HepG2 (cell line): ENCODE measurements around the gene NOMO2. TPM values are rescaled to one million over a fixed set of nuclear protein-coding genes. Genes with fewer than 3 reads are reported as not detected.
"Not testable (repeated sequence)": the region's sequence is repeated elsewhere in the genome, so short reads cannot be mapped to it uniquely, and the experiment has no call there.

ENCODE experiments used
- ATAC-seq: fragments of 200-7000 bp; cut with Tn5 transposase; 3 replicates; pipeline ENCODE4 v1.9.1; 2020; ENCODE audit warnings: mild to moderate bottlenecking, moderate library complexity
- BruUV-seq: library from RNA; stranded (reverse); fragments of 400-500 nt; replicated peaks from 2 replicates; lab custom pipeline; 2021; lab: Mats Ljungman, UMichigan
- CTCF ChIA-PET: fragments of 300-600 bp; formaldehyde crosslinking; extraction: SDS; loops from one replicate; lab custom pipeline; 2021; ENCODE audit warnings: low total read pairs, inconsistent platforms, low intra/inter-chr PET ratio; lab: Yijun Ruan, JAX
- POLR2A ChIA-PET: fragments of 350-600 bp; sonication (Branson Sonifier 250); formaldehyde crosslinking; loops from one replicate; lab custom pipeline; 2020; ENCODE audit warnings: antibody characterized with exemption, inconsistent platforms; lab: Yijun Ruan, JAX
- DNase-seq: peaks from one replicate; pipeline ENCODE4 v3.0.0-alpha.2; 2015; ENCODE audit warnings: low spot score
- FAIRE-seq: peaks from 3 replicates; lab custom pipeline; 2011; peaks lifted over from hg19 to GRCh38; lab: Jason Lieb, UNC
- H2AFZ ChIP-seq: one replicate; pipeline ENCODE4 v1.6.1; 2011; ENCODE audit warnings: low read length, inconsistent platforms
- H3K27ac ChIP-seq: fragments of 300-600 bp; 3 replicates; pipeline ENCODE4 v1.8.0; 2011; ENCODE audit warnings: mixed run types, mild to moderate bottlenecking, mixed read lengths, low read length, inconsistent platforms; ENCODE audit not compliant: insufficient read depth; ENCODE audit errors: extremely low read length
- H3K27me3 ChIP-seq, 2 experiments: fragments of 200-600 bp in 1 of 2; 2 replicates in 1 of 2; 3 replicates in 1 of 2; pipeline versions ENCODE4 v1.6.0 to v1.8.0; 2011; ENCODE audit warnings: low read length in 2 of 2, mild to moderate bottlenecking in 2 of 2, moderate library complexity in 2 of 2, inconsistent platforms in 1 of 2; ENCODE audit not compliant: insufficient read depth in 2 of 2, control insufficient read depth in 1 of 2
- H3K36me3 ChIP-seq, 2 experiments: fragments of 200-600 bp in 1 of 2; replicated peaks in 1 of 2; 2 replicates in 1 of 2; 3 replicates in 1 of 2; pipeline versions ENCODE4 v1.5.1 to v1.8.0; 2011; ENCODE audit warnings: low read length in 2 of 2, inconsistent platforms in 1 of 2; ENCODE audit not compliant: insufficient read depth in 2 of 2, control insufficient read depth in 1 of 2
- H3K4me1 ChIP-seq: 2 replicates; pipeline ENCODE4 v1.5.1; 2012; ENCODE audit warnings: low read length, inconsistent platforms; ENCODE audit not compliant: insufficient read depth
- H3K4me2 ChIP-seq: 2 replicates; pipeline ENCODE4 v1.6.0; 2011; ENCODE audit warnings: low read depth, low read length, inconsistent platforms
- H3K4me3 ChIP-seq, 3 experiments: fragments of 200-600 bp in 1 of 3; sonication (generic), shearing (Covaris generic) in 1 of 3; replicated peaks in 1 of 3; 2 replicates each; pipeline ENCODE4 v1.5.1; 2011 to 2016; ENCODE audit warnings: low read length in 3 of 3, inconsistent platforms in 2 of 3, low read depth in 2 of 3, mild to moderate bottlenecking in 2 of 3, control low read depth in 1 of 3, mixed read lengths in 1 of 3; ENCODE audit not compliant: insufficient read depth in 1 of 3
- H3K79me2 ChIP-seq: one replicate; pipeline ENCODE4 v1.6.1; 2011; ENCODE audit warnings: low read length, inconsistent platforms; ENCODE audit not compliant: insufficient read depth
- H3K9ac ChIP-seq: 2 replicates; pipeline ENCODE4 v1.6.0; 2011; ENCODE audit warnings: mild to moderate bottlenecking, low read depth, low read length, inconsistent platforms; ENCODE audit not compliant: insufficient read depth
- H3K9me3 ChIP-seq: 2 replicates; pipeline ENCODE4 v1.5.1; 2012; ENCODE audit warnings: mild to moderate bottlenecking, low read length
- H4K20me1 ChIP-seq: 2 replicates; pipeline ENCODE4 v1.6.0; 2011; ENCODE audit warnings: inconsistent platforms, mild to moderate bottlenecking, low read length, moderate library complexity; ENCODE audit not compliant: insufficient read depth
- GABPB1 ChIP-seq: IDR thresholded peaks from 2 replicates; pipeline ENCODE4 v1.6.1; 2016; ENCODE audit warnings: mild to moderate bottlenecking, missing genetic modification reagents, moderate library complexity, missing compliant biosample characterization
- PHF8 ChIP-seq: sonication (generic); formaldehyde crosslinking; IDR thresholded peaks from 2 replicates; pipeline ENCODE4 v1.5.0; 2020; ENCODE audit warnings: missing genetic modification reagents
- SAP130 ChIP-seq: IDR thresholded peaks from 2 replicates; pipeline ENCODE4 v1.6.1; 2016; ENCODE audit warnings: low read depth
- ZFY ChIP-seq: sonication (generic); formaldehyde crosslinking; IDR thresholded peaks from 2 replicates; pipeline ENCODE4 v1.4.0; 2020; ENCODE audit warnings: missing genetic modification reagents
- WGBS: methylation state at CpG from one replicate; pipeline ENCODE4 v1.1.6; 2017; ENCODE audit warnings: low lambda C conversion rate; 5-methylcytosine and 5-hydroxymethylcytosine counted together
- in situ Hi-C: cut with HindIII; loops from 2 replicates; pipeline ENCODE4 v1.10.0; 2017; ENCODE audit warnings: low pct_unique_long_range_greater_than_20kb; ENCODE audit not compliant: extremely low pct_ligation_motif_present
- intact Hi-C: fragments of 100-400 bp; cut with micrococcal nuclease; formaldehyde crosslinking; loops from one replicate; pipeline ENCODE4 v1.10.0; 2022; ENCODE audit not compliant: unreplicated experiment
- polyA plus RNA-seq, 8 experiments: library from polyadenylated mRNA; depleted of rRNA in 3 of 8; stranded (reverse) in 7 of 8; unstranded in 1 of 8; fragments of >200 nt; fragmentation: Illumina TruSeq in 4 of 8; extraction: Trizol in 4 of 8; gene quantifications; 2 replicates each; pipeline versions ENCODE4 v1.2.1 to v1.2.3, GENCODE V29; 2011 to 2016; ENCODE audit warnings: low read depth in 4 of 8, missing spikeins in 1 of 8, mixed read lengths in 1 of 8; ENCODE audit not compliant: insufficient read depth in 1 of 8
- total RNA-seq, 5 experiments: library from RNA; depleted of rRNA; stranded (reverse); fragments of >200 nt; fragmentation: Illumina TruSeq; extraction: Trizol; gene quantifications; 2 replicates each; pipeline ENCODE4 v1.2.3, GENCODE V29; 2016; ENCODE audit warnings: low read depth in 1 of 5
- TF ChIP-seq, protein P1 (sequence below): sonication (generic); formaldehyde crosslinking; IDR thresholded peaks from 2 replicates; pipeline ENCODE4 v1.4.0; 2020; ENCODE audit warnings: missing genetic modification reagents

The NOMO2 gene
- total and polyA plus RNA-seq, 2 of the 13 experiments (the other 11 are each of a cell fraction or from before 2014, with no cell fraction given) = 217 to 372 TPM

DNA sequence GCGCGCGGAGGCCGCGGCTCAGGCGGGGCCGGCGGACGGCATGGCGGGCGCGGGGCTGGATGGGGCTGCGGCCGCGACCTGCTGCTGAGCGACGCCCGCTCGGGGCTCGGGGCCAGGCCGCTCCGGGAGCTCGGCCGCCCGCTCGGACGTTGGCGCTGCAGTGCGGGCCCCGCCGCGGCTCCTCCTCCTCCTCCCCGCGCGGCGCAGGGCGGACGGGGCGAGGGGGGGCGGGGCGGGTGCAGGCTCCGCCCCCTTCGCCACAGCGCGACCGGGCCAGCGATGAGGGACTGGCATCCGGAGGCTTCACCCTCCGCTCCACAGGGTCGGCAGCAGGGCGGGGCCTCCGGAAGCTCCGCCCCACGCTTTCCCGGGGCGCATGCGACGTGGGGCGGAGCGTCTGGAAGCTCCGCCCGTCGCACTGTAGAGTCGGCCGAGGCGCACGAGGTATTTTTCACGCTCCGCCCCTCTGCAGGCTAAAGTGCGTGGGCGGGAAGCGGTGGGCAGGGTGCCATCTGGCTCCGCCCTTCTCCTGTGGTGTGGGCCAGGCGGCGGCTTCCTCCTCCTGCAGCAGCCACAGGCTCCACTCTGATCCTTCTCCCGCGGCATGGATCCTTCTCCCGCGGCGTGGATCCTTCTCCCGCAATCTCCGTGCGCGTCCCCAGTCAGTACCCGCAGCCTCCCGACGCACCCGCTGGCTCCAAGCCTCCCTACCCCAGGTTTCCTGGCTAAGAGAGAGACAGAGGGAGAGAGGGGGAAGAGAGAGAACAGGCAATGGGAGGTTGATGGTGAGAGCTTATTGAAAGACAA, 159.8 kb downstream of the NOMO2 start:
- in situ Hi-C loops, POLR2A ChIA-PET: not testable (repeated sequence)

DNA sequence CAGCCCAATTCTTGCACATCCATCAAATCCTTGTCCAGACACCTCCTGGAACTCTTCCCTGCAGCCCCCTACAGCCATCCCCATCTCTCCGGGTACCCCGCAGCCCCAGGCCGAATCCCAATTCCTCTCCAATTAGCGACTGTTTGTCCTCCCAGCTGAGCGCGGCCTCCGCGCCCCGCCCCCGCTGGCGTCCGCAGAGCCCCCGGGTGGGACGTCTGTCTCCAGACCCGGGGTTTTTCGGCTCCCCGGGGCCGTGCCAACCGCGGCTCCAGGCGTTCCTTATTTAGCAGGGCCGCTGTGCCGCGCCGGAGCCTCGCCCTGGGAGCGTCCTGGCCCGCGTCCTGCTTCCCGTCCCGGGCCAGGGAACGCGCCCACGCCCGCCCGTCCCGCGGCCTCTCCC, 160.7 kb downstream of the NOMO2 start:
- in situ Hi-C loops, H3K27me3 ChIP-seq, DNase-seq, FAIRE-seq, H3K4me2 ChIP-seq, intact Hi-C loops, H3K4me1 ChIP-seq, H3K9me3 ChIP-seq, H2AFZ ChIP-seq, POLR2A ChIA-PET, ATAC-seq, CTCF ChIA-PET, H3K36me3 ChIP-seq, H3K27ac ChIP-seq, H4K20me1 ChIP-seq, H3K79me2 ChIP-seq: not testable (repeated sequence)
- BruUV-seq = TSS peak; percentile 87
- peak; percentile 34; the same call in 1 of the 2 replicates for TF ChIP-seq GABPB1 (CRISPR knock-in tag)
- peak; percentile 47; the same call in 1 of the 2 replicates for TF ChIP-seq PHF8 (CRISPR knock-in tag)
- peak; percentile 48 for TF ChIP-seq SAP130 (CRISPR knock-in tag)
- TF ChIP-seq, protein P1, sequence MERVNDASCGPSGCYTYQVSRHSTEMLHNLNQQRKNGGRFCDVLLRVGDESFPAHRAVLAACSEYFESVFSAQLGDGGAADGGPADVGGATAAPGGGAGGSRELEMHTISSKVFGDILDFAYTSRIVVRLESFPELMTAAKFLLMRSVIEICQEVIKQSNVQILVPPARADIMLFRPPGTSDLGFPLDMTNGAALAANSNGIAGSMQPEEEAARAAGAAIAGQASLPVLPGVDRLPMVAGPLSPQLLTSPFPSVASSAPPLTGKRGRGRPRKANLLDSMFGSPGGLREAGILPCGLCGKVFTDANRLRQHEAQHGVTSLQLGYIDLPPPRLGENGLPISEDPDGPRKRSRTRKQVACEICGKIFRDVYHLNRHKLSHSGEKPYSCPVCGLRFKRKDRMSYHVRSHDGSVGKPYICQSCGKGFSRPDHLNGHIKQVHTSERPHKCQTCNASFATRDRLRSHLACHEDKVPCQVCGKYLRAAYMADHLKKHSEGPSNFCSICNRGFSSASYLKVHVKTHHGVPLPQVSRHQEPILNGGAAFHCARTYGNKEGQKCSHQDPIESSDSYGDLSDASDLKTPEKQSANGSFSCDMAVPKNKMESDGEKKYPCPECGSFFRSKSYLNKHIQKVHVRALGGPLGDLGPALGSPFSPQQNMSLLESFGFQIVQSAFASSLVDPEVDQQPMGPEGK (CRISPR knock-in tag) = peak; percentile 64
- peak; percentile 56 for TF ChIP-seq ZFY (CRISPR knock-in tag)
- peak overlapping the region in 2 of 3 experiments; percentile 55 to 62; a peak in 3 of 6 replicates for H3K4me3 ChIP-seq
- 0 out of 2 replicates have a peak overlapping the region, but pooled peaks have one; percentile 39 for H3K9ac ChIP-seq
- under 1% methylated on average over 17 of the region's 38 CpGs for WGBS

More for the DNA sequence above, 159.8 kb downstream of the NOMO2 start:
- H3K4me3 ChIP-seq, FAIRE-seq, H3K27ac ChIP-seq, BruUV-seq, H3K4me1 ChIP-seq, H2AFZ ChIP-seq, intact Hi-C loops, H3K27me3 ChIP-seq, H3K9me3 ChIP-seq, H4K20me1 ChIP-seq, H3K36me3 ChIP-seq, H3K79me2 ChIP-seq, CTCF ChIA-PET, H3K9ac ChIP-seq, DNase-seq, H3K4me2 ChIP-seq: not testable (repeated sequence)
- ATAC-seq = peak; percentile 91
- no CpG with 5 or more reads among the region's 88 CpGs for WGBS

DNA sequence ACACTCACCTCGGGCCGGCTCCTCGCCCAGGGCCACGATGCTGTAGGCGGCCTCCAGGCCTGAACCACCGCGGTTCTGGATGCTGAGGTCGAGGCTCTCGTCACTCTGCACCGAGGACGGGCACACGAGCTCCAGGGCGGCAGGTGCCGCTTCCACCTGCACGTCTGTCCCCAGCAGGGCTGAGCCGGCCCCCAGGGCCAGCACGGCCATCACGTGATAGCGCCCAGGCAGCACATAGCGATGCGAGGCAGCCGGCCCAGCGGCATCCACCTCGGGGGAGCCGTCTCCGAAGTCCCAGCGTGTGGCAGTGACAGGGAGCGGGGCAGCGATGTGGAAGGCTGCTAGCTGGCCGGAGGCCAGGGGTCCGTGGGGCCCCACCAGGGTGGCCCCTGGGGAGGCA, 167.5 kb downstream of the NOMO2 start:
- FAIRE-seq, H4K20me1 ChIP-seq: not testable (repeated sequence)

More for the DNA sequence above, 167.5 kb downstream of the NOMO2 start:
- H3K9ac ChIP-seq, H3K27ac ChIP-seq, ATAC-seq, H3K4me3 ChIP-seq, H3K4me1 ChIP-seq, DNase-seq, CTCF ChIA-PET, POLR2A ChIA-PET, H3K27me3 ChIP-seq, H3K4me2 ChIP-seq, BruUV-seq, intact Hi-C loops, H3K36me3 ChIP-seq, H2AFZ ChIP-seq, in situ Hi-C loops, H3K79me2 ChIP-seq, H3K9me3 ChIP-seq: not testable (repeated sequence)
- 50% methylated on average over 6 of the region's 31 CpGs for WGBS
